Sigmoid colon (tissue), 7 donors: ENCODE measurements around the gene KLHL22. TPM values are rescaled to one million over a fixed set of nuclear protein-coding genes. Genes with fewer than 3 reads are reported as not detected.
"Not testable (repeated sequence)": the region's sequence is repeated elsewhere in the genome, so short reads cannot be mapped to it uniquely, and the experiment has no call there.

Experiments
- DNase-seq: peaks from one replicate; pipeline ENCODE4 v3.0.0-alpha.2; 2019
- H3K27ac ChIP-seq, 4 donors: fragments of 200-600 bp; sonication (generic); one replicate each; pipeline ENCODE4 v1.5.1; 2016 to 2019; ENCODE audit warnings: mild to moderate bottlenecking in 1 of 4
- H3K27me3 ChIP-seq, 3 donors: fragments of 200-600 bp; sonication (generic); one replicate each; pipeline ENCODE4 v1.5.1; 2019; ENCODE audit warnings: mild to moderate bottlenecking in 1 of 3
- H3K36me3 ChIP-seq, 4 donors: fragments of 200-600 bp; sonication (generic); one replicate each; pipeline ENCODE4 v1.5.1; 2016 to 2019
- H3K4me1 ChIP-seq, 4 donors: fragments of 200-600 bp; sonication (generic); one replicate each; pipeline ENCODE4 v1.5.1; 2017 to 2019
- H3K4me3 ChIP-seq, 4 donors: fragments of 200-600 bp; sonication (generic); one replicate each; pipeline ENCODE4 v1.5.1; 2017 to 2019; ENCODE audit warnings: mild to moderate bottlenecking in 2 of 4, moderate library complexity in 1 of 4
- H3K9me3 ChIP-seq, 4 donors: fragments of 200-600 bp in 3 of 4; sonication (generic) in 3 of 4; one replicate each; pipeline versions ENCODE4 v1.5.1 to v1.6.1; 2013 to 2019
- EP300 ChIP-seq, 4 donors: sonication (generic); formaldehyde crosslinking; IDR thresholded peaks; one replicate each; pipeline ENCODE4 v1.6.1; 2017; ENCODE audit warnings: antibody characterized with exemption in 4 of 4
- POLR2A ChIP-seq, 2 donors: fragments of 450-650 bp; IDR thresholded peaks; one replicate each; pipeline ENCODE4 v1.6.1; 2016; ENCODE audit warnings: antibody characterized with exemption in 2 of 2, mild to moderate bottlenecking in 2 of 2, moderate library complexity in 2 of 2
- POLR2AphosphoS5 ChIP-seq, 4 donors: sonication (generic); formaldehyde crosslinking; IDR thresholded peaks; one replicate each; pipeline ENCODE4 v1.6.1; 2017; ENCODE audit warnings: antibody characterized with exemption in 4 of 4
- WGBS, 2 donors: extraction: QIAGEN DNeasy Blood & Tissue Kit; methylation state at CpG; one replicate each; pipeline ENCODE4 v1.1.7; 2013; 5-methylcytosine and 5-hydroxymethylcytosine counted together
- intact Hi-C: fragments of 100-400 bp; cut with DNase I; formaldehyde crosslinking; loops from one replicate; pipeline ENCODE4 v1.15.1; 2023
- polyA plus RNA-seq, 3 donors: library from polyadenylated mRNA; stranded (reverse); fragments of 200-250 nt; gene quantifications; one replicate each; pipeline ENCODE4 v1.2.3, GENCODE V29; 2013
- total RNA-seq, 4 donors: library from RNA; depleted of rRNA; stranded (reverse); fragments of >200 nt; gene quantifications; one replicate each; pipeline ENCODE4 v1.1.0, GENCODE V29; 2016
- TF ChIP-seq, protein P1 (sequence below), 4 experiments: fragments of 450-650 bp in 3 of 4; fragments of 200-600 bp in 1 of 4; IDR thresholded peaks; one replicate each; pipeline ENCODE4 v1.5.1; 2016 to 2019; ENCODE audit warnings: antibody characterized with exemption in 4 of 4, mild to moderate bottlenecking in 3 of 4, moderate library complexity in 2 of 4
- donor health status: healthy with polysubstance abuse.
- donor health status: Bipolar disorder and iron deficiency.
- donor health status: healthy.

KLHL22 gene
- total and polyA plus RNA-seq, 7 donors = 5.4 to 39.6 (median 26.4) TPM

GRCh38 chr22:20475115-20475436 lies 20.5 kb downstream of the KLHL22 start:
- no peak for DNase-seq
- Histone ChIP-seq H3K36me3 (peaks cover 0 to 15% (median 7%) of the 10 kb centered on the region in 4 donors), H3K27ac (no peak overlapping the region), H3K9me3 (no peaks in the 10 kb centered on the region), H3K4me3 (no peak overlapping the region), H3K4me1 (no peaks in the 10 kb centered on the region), H3K27me3 (no peaks in the 10 kb centered on the region)
- WGBS, 2 donors = 88 to 94% methylated on average over 4 of the region's 4 CpGs
- TF ChIP-seq POLR2AphosphoS5 (IDR thresholded peaks at IDR 0.05) (no peak), POLR2A (IDR thresholded peaks at IDR 0.05) (no peak), EP300 (IDR thresholded peaks at IDR 0.05) (no peak)
- TF ChIP-seq, protein P1, sequence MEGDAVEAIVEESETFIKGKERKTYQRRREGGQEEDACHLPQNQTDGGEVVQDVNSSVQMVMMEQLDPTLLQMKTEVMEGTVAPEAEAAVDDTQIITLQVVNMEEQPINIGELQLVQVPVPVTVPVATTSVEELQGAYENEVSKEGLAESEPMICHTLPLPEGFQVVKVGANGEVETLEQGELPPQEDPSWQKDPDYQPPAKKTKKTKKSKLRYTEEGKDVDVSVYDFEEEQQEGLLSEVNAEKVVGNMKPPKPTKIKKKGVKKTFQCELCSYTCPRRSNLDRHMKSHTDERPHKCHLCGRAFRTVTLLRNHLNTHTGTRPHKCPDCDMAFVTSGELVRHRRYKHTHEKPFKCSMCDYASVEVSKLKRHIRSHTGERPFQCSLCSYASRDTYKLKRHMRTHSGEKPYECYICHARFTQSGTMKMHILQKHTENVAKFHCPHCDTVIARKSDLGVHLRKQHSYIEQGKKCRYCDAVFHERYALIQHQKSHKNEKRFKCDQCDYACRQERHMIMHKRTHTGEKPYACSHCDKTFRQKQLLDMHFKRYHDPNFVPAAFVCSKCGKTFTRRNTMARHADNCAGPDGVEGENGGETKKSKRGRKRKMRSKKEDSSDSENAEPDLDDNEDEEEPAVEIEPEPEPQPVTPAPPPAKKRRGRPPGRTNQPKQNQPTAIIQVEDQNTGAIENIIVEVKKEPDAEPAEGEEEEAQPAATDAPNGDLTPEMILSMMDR (IDR thresholded peaks at IDR 0.05) = no peak
- intact Hi-C loops = no loop called here

DNA sequence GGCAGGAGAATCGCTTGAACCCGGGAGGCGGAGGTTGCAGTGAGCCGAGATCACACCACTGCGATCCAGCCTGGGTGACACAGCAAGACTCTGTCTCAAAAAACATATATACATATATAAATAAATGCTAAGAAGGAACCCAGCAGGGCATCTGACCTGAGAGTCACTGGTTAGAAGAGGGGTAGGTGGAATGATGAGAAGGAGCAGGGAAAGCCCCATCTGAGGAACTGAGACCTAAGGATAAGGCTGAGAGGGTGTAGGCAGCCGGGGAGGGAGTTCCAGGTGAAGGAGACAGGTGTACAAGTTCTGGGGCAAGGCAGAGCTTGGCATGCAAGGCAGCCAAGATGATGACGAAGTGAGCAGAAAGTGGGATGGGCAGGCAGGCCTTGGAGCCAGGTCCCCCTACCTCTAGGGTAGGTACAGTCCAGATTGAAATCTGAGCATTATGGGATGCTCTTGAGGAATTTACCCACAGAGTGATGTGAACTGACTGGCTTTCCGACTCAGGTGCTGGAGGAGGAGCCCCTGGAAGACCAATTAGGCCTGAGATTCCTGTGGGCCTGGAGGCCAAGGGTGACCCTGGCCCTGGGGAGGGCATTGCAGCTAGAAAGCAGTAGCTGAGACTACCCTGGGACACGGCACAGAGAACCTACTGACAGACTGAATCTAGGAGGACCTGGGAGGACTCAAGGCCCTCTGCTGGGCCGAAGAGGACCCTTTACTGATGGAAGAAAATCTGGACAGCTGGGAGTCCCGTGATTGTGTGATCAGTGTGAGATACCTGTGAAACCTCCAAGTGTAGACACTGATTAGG lies 22.8 kb downstream of the KLHL22 start:
- 93% methylated on average over 11 of the region's 11 CpGs for WGBS, 2 donors
- Histone ChIP-seq H3K36me3 (peaks cover 0 to 28% (median 14%) of the 10 kb centered on the region in 4 donors), H3K27me3 (no peaks in the 10 kb centered on the region), H3K4me1 (no peaks in the 10 kb centered on the region), H3K9me3 (no peaks in the 10 kb centered on the region), H3K27ac (no peak overlapping the region), H3K4me3 (no peak overlapping the region)
- intact Hi-C loops = no loop called here
- peak; percentile 36 for DNase-seq
- TF ChIP-seq, protein P1 (IDR thresholded peaks at IDR 0.05) = no peak
- TF ChIP-seq EP300 (IDR thresholded peaks at IDR 0.05) (no peak), POLR2A (IDR thresholded peaks at IDR 0.05) (no peak), POLR2AphosphoS5 (IDR thresholded peaks at IDR 0.05) (no peak)

- no peak for TF ChIP-seq POLR2AphosphoS5 (IDR thresholded peaks at IDR 0.05)
- TF ChIP-seq POLR2A (IDR thresholded peaks at IDR 0.05) = no peak
- TF ChIP-seq, protein P1 (IDR thresholded peaks at IDR 0.05) = no peak
- no peak for TF ChIP-seq EP300 (IDR thresholded peaks at IDR 0.05)
- 95% methylated on average over 9 of the region's 9 CpGs for WGBS, 2 donors
- Histone ChIP-seq H3K27me3 (no peaks in the 10 kb centered on the region), H3K9me3 (no peaks in the 10 kb centered on the region), H3K27ac (no peak overlapping the region), H3K4me1 (no peaks in the 10 kb centered on the region), H3K36me3 (peaks cover 0 to 28% (median 14%) of the 10 kb centered on the region in 4 donors), H3K4me3 (no peak overlapping the region)
- intact Hi-C loops = no loop called here
- DNase-seq = no peak
These were observed 24.3 kb downstream of the KLHL22 start for GRCh38 chr22:20471126-20471833.

- DNase-seq, H3K4me1 ChIP-seq, H3K4me3 ChIP-seq, H3K9me3 ChIP-seq, intact Hi-C loops, H3K27ac ChIP-seq, H3K27me3 ChIP-seq: not testable (repeated sequence)
- 98 to 99% methylated on average over 2 of the region's 2 CpGs for WGBS, 2 donors
- peaks cover 0 to 32% (median 14%) of the 10 kb centered on the region in 4 donors for H3K36me3 ChIP-seq
These were observed 25.1 kb downstream of the KLHL22 start for GRCh38 chr22:20470525-20470924.

- no peaks in the 10 kb centered on the region for H3K4me1 ChIP-seq
- 81 to 88% methylated on average over 6 of the region's 6 CpGs for WGBS, 2 donors
- H3K27ac ChIP-seq = no peak overlapping the region
- DNase-seq = no peak
- no peaks in the 10 kb centered on the region for H3K9me3 ChIP-seq
- H3K36me3 ChIP-seq = peaks cover 0 to 44% (median 22%) of the 10 kb centered on the region in 4 donors
- no peak overlapping the region for H3K4me3 ChIP-seq
- TF ChIP-seq POLR2A (IDR thresholded peaks at IDR 0.05) (no peak), POLR2AphosphoS5 (IDR thresholded peaks at IDR 0.05) (no peak), EP300 (IDR thresholded peaks at IDR 0.05) (no peak)
- TF ChIP-seq, protein P1 (IDR thresholded peaks at IDR 0.05) = no peak
- H3K27me3 ChIP-seq = no peaks in the 10 kb centered on the region
- intact Hi-C loops = no loop called here
These were observed 26.3 kb downstream of the KLHL22 start for GRCh38 chr22:20469110-20469868.
